Right atrium auricular region (tissue), 2 donors: ENCODE measurements around the gene MADCAM1. TPM values are rescaled to one million over a fixed set of nuclear protein-coding genes. Genes with fewer than 3 reads are reported as not detected.

Experiments
- total RNA-seq, 2 donors: library from RNA; depleted of rRNA; stranded (reverse); fragments of >200 nt; gene quantifications; one replicate each; pipeline ENCODE4 v1.1.0, GENCODE V29; 2016

MADCAM1 gene
- total RNA-seq, 2 donors from 2014 or later: not detected

Other genes with a start within 250 kb of the MADCAM1 start
- gene PLPP2, start 205.1 kb upstream of the MADCAM1 start, total RNA-seq: 1 to 10 TPM in 1 of 2 donors, under 1 TPM in 1; 0.82 to 3.3 TPM
- gene MIER2, start 151.7 kb upstream of the MADCAM1 start, total RNA-seq: 10 to 100 TPM; 15.2 to 22.4 TPM
- gene C2CD4C, start 87.3 kb upstream of the MADCAM1 start, total RNA-seq: under 1 TPM; 0.26 to 0.55 TPM
- 10 to 100 TPM in 1 of 2 donors, 1 to 10 TPM in 1; 9.6 to 26.8 TPM for gene SHC2, start 35.5 kb upstream of the MADCAM1 start, total RNA-seq
- gene TPGS1, start 11.0 kb downstream of the MADCAM1 start, total RNA-seq: 10 to 100 TPM; 30.3 to 33.2 TPM
- gene CDC34, start 35.3 kb downstream of the MADCAM1 start, total RNA-seq: 10 to 100 TPM; 55.8 to 75.0 TPM
- gene GZMM, start 47.6 kb downstream of the MADCAM1 start, total RNA-seq: under 1 TPM in 1 of 2 donors, not detected in 1; 0.79 TPM
- 1,000 to 10,000 TPM; 1,033 to 1,569 TPM for gene BSG, start 76.1 kb downstream of the MADCAM1 start, total RNA-seq
- gene HCN2, start 93.4 kb downstream of the MADCAM1 start, total RNA-seq: 10 to 100 TPM in 1 of 2 donors, 1 to 10 TPM in 1; 1.4 to 11.1 TPM
- 10 to 100 TPM; 24.5 to 30.4 TPM for gene POLRMT, start 137.1 kb downstream of the MADCAM1 start, total RNA-seq
- gene FGF22, start 143.4 kb downstream of the MADCAM1 start, total RNA-seq: under 1 TPM; 0.35 to 0.37 TPM
- 10 to 100 TPM; 53.3 to 68.5 TPM for gene RNF126, start 166.7 kb downstream of the MADCAM1 start, total RNA-seq
- gene FSTL3, start 179.9 kb downstream of the MADCAM1 start, total RNA-seq: 100 to 1,000 TPM in 1 of 2 donors, 10 to 100 TPM in 1; 64.4 to 437 TPM
- not detected for gene PRSS57, start 199.0 kb downstream of the MADCAM1 start, total RNA-seq
- gene PALM, start 212.4 kb downstream of the MADCAM1 start, total RNA-seq: 10 to 100 TPM; 28.7 to 64.9 TPM